ENCODE data around the gene TP53INP2.

TP53INP2 gene

DNA sequence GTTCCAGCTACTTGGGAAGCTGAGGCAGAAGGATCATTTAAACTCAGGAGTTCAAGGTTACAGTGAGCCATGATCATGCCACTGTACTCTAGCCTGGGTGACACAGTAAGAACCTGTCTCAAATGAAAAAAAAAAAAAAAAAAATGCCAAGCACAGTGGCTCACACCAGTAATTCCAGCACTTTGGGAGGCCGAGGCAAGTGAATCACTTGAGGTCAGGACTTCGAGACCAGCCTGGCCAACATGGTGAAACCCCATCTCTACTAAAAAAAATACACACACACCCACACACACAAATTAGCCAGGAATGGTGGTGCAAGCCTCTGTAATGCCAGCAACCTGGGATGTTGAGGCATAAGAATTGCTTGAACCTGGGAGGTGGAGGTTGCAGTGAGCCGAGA, 18.4 kb downstream of the TP53INP2 start:
- DNase-seq (ENCODE audit: low spot score), result peak; percentile 12

DNA sequence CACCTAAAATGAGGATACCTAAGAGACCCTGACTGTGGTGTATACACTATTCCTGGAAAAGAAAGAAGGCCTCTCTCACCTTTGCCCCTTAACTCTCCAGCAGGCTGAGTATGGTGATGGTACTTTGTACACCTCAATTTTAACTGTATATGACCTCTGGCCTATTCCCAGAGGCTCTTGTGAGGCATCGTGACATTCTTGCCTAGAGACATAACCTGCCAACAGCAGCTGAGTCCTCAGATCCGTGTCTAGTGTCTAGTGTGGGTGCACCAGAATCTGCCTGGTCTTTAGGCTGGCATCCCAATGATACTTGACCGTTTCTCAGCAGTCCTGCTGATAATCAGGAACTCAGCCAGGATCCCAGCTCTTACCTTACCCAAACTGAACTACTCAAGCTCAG, 20.0 kb downstream of the TP53INP2 start:
- DNase-seq (ENCODE audit: low spot score), result no peak

DNA sequence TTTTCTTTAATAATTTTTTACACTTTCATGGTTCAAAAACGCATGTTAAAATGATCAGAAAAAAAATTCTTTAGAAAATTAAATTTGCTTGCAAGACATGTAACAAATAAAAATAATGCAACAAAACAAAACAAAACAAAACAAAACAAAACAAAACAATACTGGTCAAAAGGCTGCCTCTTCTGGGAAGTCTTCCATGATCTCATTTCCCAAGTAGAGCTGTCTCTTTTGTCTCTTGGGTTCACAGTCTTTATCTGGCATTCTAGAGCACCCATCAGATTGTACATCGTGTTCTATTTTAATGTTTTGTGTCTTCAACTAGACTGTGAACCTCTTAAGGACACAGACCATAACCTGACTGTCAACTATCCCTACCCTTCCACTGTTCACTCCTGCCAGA, 25.3 kb downstream of the TP53INP2 start:
- DNase-seq (ENCODE audit: low spot score), result no peak

DNA sequence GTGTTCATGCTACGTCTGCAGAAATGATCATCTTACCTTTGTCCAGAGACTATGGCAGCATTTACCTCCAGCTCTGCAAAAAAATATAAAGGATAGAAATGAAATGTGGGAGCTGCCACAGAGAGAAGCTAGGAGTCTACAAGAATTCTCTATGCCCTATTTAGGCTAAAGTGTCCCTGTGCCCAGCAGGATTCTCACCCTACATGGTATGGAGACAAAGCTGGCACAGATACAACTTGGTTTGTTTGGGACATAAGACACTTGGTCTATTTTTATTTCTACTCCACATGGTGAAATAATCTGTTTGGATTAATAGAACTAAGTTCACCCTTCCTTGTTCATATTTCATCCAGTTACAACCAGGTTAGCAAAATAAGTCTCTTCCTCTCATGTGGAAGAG, 28.4 kb downstream of the TP53INP2 start:
- DNase-seq (ENCODE audit: low spot score), result no peak

DNA sequence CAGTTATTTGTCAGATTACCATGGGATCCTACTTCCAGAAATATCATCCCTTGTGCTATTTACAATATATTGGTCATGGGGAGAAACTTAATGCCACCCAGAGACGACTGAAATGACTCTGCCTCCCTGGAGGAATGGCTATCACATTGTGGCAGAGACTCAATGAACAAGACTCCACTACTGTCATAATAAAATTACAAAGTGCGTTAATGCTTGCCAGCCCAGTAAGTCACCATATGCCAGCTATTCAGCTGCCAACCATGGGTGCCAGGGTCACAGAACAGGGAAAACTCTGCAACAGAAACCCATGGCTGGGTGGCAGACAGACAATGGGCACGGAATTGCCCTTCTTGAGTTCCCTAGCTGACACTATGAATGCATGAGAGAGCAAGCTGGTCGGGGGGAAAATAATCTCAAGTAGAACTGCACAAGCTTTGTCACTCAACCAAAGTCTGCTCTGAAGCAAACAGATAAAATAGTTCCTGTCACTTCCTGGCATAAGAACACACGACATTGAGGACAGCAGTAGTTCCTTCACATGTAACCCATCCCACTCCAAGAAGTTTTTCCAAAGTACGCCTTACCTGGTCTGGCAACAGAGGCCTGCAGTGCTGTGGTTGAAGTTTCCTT, 32.1 kb downstream of the TP53INP2 start:
- no peak for DNase-seq (ENCODE audit: low spot score)

DNA sequence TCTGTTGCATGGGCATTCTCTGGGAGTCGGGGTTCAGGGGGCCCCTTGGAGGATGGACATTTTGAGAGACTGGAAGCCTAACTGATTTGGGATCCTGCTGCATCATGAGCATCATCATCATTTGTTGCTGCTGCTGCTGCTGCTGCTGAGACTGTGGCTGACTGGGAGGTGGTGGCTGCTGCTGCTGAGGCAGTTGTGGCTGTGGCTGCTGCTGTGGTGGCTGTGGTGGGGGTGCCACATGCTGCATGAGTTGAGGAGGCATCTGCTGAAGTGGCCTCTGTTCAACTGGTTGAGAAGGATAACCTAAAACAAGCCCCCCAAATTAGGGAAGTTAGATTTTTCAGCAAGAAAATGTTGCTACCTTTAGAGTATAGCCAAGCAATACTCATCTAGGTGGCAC, 38.9 kb downstream of the TP53INP2 start:
- no peak for DNase-seq (ENCODE audit: low spot score)

DNA sequence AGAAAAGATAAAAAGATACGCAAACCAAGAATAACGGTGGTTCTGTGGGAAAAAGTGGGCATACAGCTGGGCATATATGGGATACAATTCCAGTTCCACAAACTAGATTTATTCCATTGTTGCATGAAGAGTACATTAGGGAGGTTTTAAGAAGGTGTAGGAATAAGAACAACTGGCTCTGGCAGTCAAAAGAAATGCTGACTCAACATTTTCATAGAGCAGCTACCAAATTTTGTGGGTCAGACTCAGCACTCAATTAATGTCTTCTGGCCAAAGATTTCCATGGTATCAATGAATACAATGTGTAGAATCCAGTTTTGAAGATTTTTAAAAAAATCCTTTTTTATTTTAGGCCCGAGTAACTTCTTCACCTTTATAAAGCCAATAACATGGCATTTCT, 40.2 kb downstream of the TP53INP2 start:
- no peak for DNase-seq (ENCODE audit: low spot score)

DNA sequence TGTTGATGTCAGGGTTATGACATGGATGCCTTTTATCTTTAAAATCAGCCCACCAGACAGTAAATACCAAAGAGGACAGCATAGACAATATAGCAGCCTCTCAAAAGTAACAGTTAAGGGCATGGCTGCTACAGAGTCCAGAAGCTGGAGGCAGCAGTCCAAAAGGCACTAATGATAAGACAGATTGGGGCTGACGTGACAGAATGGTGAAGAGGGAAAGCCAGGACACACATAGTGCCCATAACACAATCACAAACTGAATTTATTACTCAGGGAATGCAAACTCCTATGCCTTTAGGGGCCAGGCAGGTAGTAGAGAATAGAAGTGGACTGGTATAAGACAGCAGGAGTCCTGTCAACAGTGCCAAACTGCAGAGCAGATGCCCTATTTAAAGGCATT, 40.7 kb downstream of the TP53INP2 start:
- DNase-seq (ENCODE audit: low spot score), result no peak

DNA sequence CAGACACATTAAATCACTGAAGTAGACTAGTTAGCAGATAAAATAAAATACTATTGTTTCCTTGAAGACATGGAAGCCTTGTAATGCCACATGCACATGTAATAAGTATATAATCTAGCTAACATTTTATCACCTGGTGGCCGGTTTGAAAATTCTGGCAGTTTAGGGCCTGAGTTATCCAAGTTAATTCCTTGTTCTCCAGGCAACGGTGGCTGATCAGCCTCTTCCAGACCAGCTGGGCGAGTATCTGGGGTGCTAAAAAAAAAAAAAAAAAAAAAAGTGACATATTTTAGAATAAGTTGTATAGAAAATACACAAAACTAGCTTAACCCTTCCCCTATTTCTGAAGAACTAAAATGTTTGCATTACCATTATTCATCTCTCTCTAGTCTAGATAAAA, 42.5 kb downstream of the TP53INP2 start:
- DNase-seq (ENCODE audit: low spot score), result no peak

DNA sequence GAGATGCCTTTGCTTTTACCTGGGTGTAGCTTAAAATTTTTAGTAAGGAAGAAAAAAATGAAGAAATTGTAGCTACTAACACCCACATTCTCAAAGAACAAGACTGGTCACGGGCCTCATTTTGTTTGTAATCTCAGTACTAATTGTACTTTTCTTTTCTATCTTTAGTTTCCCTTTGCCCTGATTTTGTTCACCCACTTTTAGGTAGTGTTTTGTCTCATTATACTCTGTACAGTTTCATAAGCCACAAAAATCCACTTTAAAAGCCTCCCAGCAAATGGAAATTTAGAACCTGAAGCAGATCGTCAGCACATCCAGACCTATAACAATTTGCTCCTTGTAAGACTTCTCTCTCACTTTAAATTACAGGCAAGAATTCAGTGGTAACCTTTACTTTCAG, 43.3 kb downstream of the TP53INP2 start:
- DNase-seq (ENCODE audit: low spot score), result no peak

DNA sequence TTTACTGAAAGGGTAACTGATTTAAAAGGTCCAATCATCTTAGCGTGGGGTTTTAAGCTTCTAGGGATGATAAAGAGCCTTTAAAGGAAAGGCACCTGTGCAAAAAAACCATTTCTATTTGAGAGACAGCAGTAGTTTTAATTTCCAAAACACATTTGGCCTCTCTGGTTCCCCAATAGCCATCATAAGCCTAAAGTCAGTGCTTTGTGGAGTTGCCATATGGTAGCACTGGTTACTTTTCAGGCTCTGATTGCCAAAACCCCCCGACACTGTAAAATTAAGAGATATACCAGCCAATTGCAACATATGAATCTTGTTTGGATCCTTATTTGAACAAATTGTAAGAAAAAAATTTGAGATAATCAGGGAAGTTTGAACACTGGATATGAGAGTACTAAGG, 44.6 kb downstream of the TP53INP2 start:
- DNase-seq (ENCODE audit: low spot score), result no peak

DNA sequence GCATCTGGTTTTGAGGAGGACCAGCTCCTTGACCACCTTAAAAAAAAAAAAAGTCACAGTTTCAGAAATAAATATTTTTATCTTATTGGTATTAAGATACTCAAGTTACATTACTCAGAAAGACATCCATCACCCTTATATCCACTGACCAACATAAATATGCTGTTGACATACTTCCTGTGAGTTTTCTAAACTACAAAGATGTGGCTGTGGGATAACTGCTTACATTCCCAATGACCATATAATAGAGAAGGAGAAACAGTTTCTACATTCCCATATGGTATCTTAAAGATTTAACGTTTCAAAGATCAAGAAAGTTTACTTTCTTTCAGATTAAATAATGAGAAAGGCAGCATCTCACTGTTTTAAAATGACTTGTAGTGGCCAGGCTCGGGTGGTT, 46.3 kb downstream of the TP53INP2 start:
- DNase-seq (ENCODE audit: low spot score), result no peak

DNA sequence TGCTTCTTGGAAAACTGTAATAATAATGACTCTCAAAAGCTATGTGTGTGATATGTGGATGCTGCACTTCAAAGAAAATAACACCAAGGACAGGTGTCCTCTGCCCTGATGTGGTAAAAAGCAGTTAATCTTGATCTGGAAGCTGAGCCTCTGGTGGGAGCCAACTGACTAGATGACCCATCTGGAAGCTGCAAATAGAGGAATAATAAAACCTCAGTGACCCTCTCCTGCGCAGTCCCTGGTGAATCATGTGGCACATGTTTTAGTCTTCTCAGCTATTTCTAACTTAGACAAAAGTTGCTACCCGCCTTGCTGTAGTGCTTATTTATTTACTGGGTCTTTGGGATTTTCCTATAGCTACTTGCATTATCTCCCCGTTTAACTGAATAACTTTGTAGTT, 47.3 kb downstream of the TP53INP2 start:
- no peak for DNase-seq (ENCODE audit: low spot score)

DNA sequence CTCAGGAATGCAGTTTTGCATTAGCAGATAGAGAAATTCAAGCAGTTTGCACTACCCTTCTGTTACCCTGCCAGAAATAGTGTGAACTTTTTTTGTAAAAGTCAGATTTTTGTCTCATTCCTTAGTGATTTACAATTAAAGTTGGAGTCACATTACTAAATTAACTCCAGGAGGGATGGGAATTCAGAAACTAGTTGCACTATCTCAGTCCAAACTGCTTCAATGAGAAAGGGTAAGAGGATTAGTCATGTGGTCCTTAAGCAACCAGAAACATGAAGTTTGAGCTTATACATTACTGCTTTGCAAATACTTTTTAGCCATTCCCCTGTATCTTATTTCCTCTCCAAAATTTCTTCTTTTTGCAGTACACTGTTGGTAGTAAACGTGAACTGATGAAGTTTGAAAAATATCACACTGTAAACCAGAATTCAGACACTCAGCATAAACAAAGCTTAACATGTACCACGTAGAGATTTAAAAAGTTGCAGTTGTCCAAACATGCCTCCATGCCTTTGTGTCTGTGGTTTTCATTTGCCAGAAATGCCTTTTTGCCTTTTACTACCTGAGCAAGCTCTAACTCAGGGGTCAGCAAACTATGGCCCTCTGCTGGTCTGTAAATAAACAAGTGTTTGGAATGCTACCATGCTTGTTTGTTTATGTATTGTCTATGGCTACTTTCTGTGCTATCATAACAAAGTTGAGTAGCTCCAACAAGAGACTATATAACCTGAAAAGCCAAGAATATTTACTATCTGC, 49.7 kb downstream of the TP53INP2 start:
- no peak for DNase-seq (ENCODE audit: low spot score)

DNA sequence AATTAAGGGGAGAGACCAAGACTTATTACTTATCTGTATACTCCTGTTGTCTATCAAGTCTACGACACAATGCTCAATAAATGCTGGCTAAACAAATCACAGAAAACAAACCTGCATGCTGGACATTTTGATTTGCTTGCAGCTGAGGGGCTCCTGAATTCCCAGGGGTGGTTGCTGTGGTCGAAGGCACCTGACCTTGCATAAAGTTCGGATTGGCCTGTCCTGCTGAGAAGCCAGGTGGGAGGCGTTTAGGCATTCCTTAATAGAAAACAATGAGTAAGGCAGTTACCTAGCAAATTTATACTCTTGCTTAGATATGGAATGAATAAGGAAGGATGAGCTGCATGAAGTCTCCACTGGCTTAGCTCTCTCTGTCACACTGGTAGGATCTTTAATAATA, 50.5 kb downstream of the TP53INP2 start:
- no peak for DNase-seq (ENCODE audit: low spot score)

DNA sequence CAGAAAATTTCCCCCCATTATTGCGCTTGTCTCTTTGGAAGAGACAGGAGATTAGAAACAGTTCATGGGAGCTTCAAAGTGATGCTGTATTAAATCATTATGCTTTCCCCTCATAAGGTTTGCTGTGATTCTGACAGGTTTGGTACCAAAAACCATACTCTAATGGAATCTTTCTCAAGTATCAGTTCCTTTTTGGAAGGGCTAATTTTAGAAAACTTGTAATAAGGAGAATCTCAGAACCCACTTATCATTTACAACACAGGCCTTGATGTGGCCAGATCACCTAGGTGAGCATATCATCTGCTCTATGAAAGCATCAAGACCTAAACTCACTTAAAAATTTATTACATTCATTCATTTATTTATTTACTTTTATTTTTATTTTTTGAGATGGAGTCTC, 51.2 kb downstream of the TP53INP2 start:
- DNase-seq (ENCODE audit: low spot score), result no peak

DNA sequence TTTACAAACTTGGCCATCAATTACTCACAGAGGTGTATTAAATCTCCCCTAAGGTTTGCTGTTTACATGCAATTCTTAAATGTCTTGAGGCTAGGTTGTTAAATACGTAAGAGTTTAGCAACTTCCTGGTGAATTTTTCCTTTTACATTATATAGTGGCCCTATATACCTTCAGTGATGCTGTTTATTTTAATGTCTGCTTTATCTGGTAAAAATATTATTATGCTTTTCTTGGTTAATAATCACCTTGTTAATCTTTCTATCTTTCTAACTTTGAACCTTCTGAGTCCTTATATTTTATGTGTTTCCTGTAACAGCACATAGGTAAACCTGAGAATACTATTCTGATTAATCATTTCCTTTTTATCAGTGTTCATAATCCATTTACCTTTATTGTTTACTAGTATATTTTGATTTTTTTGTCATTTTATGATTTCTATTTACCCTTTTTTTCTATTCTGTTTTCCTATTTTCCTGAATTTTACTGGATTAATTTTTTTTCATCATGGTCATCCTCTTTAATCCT, 57.9 kb downstream of the TP53INP2 start:
- no peak for DNase-seq (ENCODE audit: low spot score)
